Retinal pigment epithelial cell (primary cell): ENCODE measurements around the gene ZNHIT1.
"Not testable (repeated sequence)": the region's sequence is repeated elsewhere in the genome, so short reads cannot be mapped to it uniquely, and the experiment has no call there.

Experiments used
- DNase-seq: peaks from one replicate; pipeline ENCODE4 v3.0.0-alpha.2; 2010; ENCODE audit warnings: low read depth
- H3K4me3 ChIP-seq: 2 replicates; pipeline ENCODE4 v1.5.1; 2011; ENCODE audit warnings: mild to moderate bottlenecking, low read length, control low read depth, moderate library complexity
- TF ChIP-seq, protein P1 (sequence below): conservative IDR thresholded peaks from 2 replicates; pipeline ENCODE4 v1.5.1; 2011; ENCODE audit warnings: low read depth, low read length, control low read depth, inconsistent platforms

ZNHIT1 gene

DNA sequence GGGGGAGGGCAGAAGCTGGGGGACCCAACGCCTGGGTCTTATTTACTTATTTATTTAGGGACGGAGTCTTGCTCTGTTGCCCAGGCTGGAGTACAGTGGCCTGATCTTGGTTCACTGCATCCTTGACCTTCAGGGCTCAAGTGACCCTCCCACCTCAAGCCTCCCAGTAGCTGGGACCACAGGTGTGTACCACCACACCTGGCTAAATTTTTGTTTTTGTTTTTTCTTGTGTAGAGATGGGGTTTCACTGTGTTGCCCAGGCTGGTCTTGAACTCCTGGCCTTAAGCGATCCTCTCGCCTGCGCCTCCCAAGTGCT lies 15.4 kb upstream of the ZNHIT1 start:
- TF ChIP-seq, protein P1, sequence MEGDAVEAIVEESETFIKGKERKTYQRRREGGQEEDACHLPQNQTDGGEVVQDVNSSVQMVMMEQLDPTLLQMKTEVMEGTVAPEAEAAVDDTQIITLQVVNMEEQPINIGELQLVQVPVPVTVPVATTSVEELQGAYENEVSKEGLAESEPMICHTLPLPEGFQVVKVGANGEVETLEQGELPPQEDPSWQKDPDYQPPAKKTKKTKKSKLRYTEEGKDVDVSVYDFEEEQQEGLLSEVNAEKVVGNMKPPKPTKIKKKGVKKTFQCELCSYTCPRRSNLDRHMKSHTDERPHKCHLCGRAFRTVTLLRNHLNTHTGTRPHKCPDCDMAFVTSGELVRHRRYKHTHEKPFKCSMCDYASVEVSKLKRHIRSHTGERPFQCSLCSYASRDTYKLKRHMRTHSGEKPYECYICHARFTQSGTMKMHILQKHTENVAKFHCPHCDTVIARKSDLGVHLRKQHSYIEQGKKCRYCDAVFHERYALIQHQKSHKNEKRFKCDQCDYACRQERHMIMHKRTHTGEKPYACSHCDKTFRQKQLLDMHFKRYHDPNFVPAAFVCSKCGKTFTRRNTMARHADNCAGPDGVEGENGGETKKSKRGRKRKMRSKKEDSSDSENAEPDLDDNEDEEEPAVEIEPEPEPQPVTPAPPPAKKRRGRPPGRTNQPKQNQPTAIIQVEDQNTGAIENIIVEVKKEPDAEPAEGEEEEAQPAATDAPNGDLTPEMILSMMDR, result no peak
- DNase-seq, result no peak
- H3K4me3 ChIP-seq, result no peak overlapping the region

GRCh38 chr7:101203740-101204738 lies 13.9 kb upstream of the ZNHIT1 start:
- H3K4me3 ChIP-seq, DNase-seq: not testable (repeated sequence)

DNA sequence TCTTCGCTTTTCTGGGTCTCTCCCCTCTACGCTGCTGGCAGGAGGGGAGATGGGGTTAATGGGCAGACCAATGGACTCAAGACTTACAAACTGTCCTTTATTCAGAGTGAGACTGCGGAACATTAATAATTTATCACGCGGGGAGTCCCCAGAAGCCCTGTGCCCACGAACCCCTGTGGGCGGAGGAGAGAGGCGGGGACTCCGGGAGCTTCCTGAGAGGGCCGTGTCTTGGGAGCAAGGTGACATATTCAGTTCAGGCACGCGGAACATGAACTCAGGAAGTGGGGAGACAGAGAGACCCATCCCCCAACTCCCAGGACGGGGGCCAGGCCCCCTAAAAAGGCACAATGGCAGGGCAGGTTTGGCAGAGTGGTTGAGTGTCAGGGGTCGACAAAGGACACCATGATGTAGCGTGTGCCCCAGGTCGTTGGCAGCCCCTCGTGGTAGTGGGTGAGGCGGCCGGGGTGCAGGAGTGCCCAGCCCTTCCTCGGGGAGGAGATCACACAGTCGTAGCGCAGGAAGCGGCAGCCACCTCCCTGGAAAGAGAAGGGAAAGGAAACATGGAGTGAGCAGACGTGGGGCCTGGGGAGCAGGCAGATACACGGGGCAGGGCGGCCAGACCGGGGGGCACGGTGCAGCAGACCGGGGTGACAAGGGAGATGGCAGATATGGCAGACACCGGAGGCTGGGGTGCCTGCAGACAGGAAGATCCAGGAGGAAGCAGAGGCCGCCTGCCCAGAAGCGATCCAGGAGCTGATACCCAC lies 11.9 kb upstream of the ZNHIT1 start:
- DNase-seq, result no peak
- TF ChIP-seq, protein P1, result no peak
- H3K4me3 ChIP-seq, result no peak overlapping the region

- TF ChIP-seq, protein P1, result no peak
Measured at GRCh38 chr7:101206665-101207042, 11.3 kb upstream of the ZNHIT1 start.

DNA sequence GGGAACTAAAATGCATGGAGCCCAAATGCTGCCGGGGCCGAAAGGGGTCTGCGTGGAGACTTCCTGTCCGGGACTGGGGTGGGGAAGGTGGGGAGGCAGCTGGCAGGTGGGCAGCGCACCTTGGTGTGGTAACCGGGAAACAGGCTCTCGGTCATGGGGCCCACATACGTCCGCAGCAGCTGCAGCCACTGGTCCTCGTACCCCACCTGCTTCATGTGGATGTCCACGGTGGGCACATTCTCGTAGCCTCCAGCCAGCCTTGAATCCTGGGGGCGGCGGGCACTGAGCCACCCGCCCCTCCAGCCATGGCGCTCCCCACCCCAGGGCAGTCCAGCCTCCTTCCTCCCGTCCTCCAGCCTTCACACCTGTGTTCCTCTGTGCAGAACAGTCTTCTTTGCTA lies 10.5 kb upstream of the ZNHIT1 start:
- DNase-seq, result no peak
- TF ChIP-seq, protein P1, result no peak
- H3K4me3 ChIP-seq, result no peak overlapping the region

More at GRCh38 chr7:101206665-101207042, 11.3 kb upstream of the ZNHIT1 start:
- H3K4me3 ChIP-seq, result no peak overlapping the region
- no peak for DNase-seq

GRCh38 chr7:101208794-101209193 lies 9.2 kb upstream of the ZNHIT1 start:
- no peak overlapping the region for H3K4me3 ChIP-seq
- DNase-seq, result no peak
- TF ChIP-seq, protein P1, result no peak

- DNase-seq, result no peak
- TF ChIP-seq, protein P1, result no peak
Measured at GRCh38 chr7:101210143-101210542, 7.8 kb upstream of the ZNHIT1 start.

More at GRCh38 chr7:101210143-101210542, 7.8 kb upstream of the ZNHIT1 start:
- H3K4me3 ChIP-seq, result no peak overlapping the region
